CD8-positive, alpha-beta memory T cell (primary cell): ENCODE measurements around the gene PLLP. TPM values are rescaled to one million over a fixed set of nuclear protein-coding genes. Genes with fewer than 3 reads are reported as not detected.

Experiments used
- CTCF ChIA-PET: fragments of 350-600 bp; sonication (Branson Sonifier 250); formaldehyde crosslinking; loops from one replicate; lab custom pipeline; 2021; ENCODE audit warnings: antibody characterized with exemption; lab: Charles Lee
- POLR2A ChIA-PET: fragments of 350-600 bp; sonication (Branson Sonifier 250); formaldehyde crosslinking; loops from one replicate; lab custom pipeline; 2021; ENCODE audit warnings: antibody characterized with exemption; lab: Charles Lee
- DNase-seq, 5 donors: peaks; one replicate each; pipeline versions ENCODE4 v3.0.0 to v3.0.0-alpha.2; 2020 to 2022; ENCODE audit warnings: mixed read lengths in 1 of 5
- H3K27ac ChIP-seq: one replicate; pipeline ENCODE4 v1.7.0; 2013; ENCODE audit warnings: low read depth, mild to moderate bottlenecking, low read length, moderate library complexity
- H3K27me3 ChIP-seq: 2 replicates; pipeline ENCODE4 v1.7.0; 2013; ENCODE audit warnings: low read length, mild to moderate bottlenecking; ENCODE audit not compliant: insufficient read depth, poor library complexity, severe bottlenecking
- H3K36me3 ChIP-seq: 2 replicates; pipeline ENCODE4 v1.7.0; 2013; ENCODE audit warnings: mild to moderate bottlenecking, low read length, moderate library complexity; ENCODE audit not compliant: insufficient read depth
- H3K4me1 ChIP-seq: 2 replicates; pipeline ENCODE4 v1.7.0; 2013; ENCODE audit warnings: mild to moderate bottlenecking, low read length, moderate library complexity; ENCODE audit not compliant: insufficient read depth
- H3K4me3 ChIP-seq: 2 replicates; pipeline ENCODE4 v1.7.0; 2013; ENCODE audit warnings: mild to moderate bottlenecking, low read length
- H3K9me3 ChIP-seq: 2 replicates; pipeline ENCODE4 v1.7.0; 2013; ENCODE audit warnings: mild to moderate bottlenecking, low read length
- H3K27ac Mint-ChIP-seq, 8 donors: one replicate each; pipeline ENCODE4 v1.8.0; 2020 to 2021; ENCODE audit warnings: mixed read lengths in 8 of 8, mild to moderate bottlenecking in 6 of 8, inconsistent platforms in 3 of 8, moderate library complexity in 3 of 8
- H3K27me3 Mint-ChIP-seq, 2 donors: one replicate each; pipeline ENCODE4 v1.8.0; 2020 to 2021; ENCODE audit warnings: mixed read lengths in 2 of 2, mild to moderate bottlenecking in 1 of 2, moderate library complexity in 1 of 2
- H3K36me3 Mint-ChIP-seq, 3 donors: one replicate each; pipeline ENCODE4 v1.8.0; 2020 to 2021; ENCODE audit warnings: mixed read lengths in 3 of 3, inconsistent platforms in 1 of 3, mild to moderate bottlenecking in 1 of 3
- H3K4me1 Mint-ChIP-seq, 3 donors: one replicate each; pipeline ENCODE4 v1.8.0; 2020 to 2021; ENCODE audit warnings: mixed read lengths in 3 of 3, inconsistent platforms in 1 of 3, mild to moderate bottlenecking in 1 of 3
- H3K4me3 Mint-ChIP-seq, 7 donors: one replicate each; pipeline ENCODE4 v1.8.0; 2020 to 2021; ENCODE audit warnings: mixed read lengths in 7 of 7, mild to moderate bottlenecking in 6 of 7, moderate library complexity in 4 of 7, inconsistent platforms in 2 of 7
- H3K9me3 Mint-ChIP-seq, 5 donors: one replicate each; pipeline ENCODE4 v1.8.0; 2020 to 2022; ENCODE audit warnings: mixed read lengths in 5 of 5, mild to moderate bottlenecking in 3 of 5, moderate library complexity in 2 of 5, inconsistent platforms in 1 of 5
- polyA plus RNA-seq: library from polyadenylated mRNA; unstranded; fragments of 300-500 nt; fragmentation: Illumina TruSeq; gene quantifications from one replicate; pipeline ENCODE4 v1.2.3, GENCODE V29; 2021
- total RNA-seq, 2 experiments: library from RNA; stranded (reverse); gene quantifications; one replicate each; pipeline ENCODE4 v1.2.3, GENCODE V29; 2021

PLLP gene
- total and polyA plus RNA-seq, 3 experiments from 2014 or later: 0.49 to 0.72 TPM; not detected in 1

DNA sequence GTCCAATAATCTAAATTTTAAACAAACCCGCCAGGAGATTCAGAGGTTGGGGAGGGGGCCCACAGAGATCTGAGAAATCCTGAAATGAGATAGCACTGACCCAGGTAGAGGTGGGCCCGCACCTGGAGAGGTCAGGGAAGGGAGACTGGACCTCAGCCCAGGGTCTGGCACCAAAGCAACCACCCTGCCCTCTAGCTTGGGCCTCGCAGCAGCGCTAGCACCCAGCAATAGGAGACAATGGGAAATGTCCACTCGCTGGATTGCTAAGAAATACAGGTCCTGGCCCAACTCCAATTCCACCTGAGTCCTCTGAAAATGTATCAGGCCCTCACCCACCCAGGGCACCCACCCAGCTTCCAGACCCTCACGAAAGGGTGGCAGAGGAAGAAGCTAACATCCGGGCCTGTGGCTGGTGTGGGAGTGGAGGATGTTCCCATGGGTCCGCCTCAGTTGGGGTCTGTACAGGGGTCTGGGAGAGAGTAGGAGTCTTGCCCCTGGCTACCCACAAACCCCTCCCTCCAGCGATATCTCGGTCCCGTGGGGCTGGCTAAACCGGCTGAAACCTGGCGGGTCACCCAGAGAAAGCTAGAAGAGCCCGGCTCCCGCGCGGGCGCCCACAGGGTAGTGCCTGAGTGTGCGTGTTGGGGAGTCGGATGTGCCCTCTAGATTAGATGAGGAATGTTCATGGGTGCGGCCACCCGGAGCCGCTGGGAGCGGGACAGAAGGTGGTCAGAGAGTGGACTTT is 1.1 kb downstream of the PLLP start:
- Histone ChIP-seq H3K36me3 (no peaks in the 10 kb centered on the region), H3K9me3 (no peaks in the 10 kb centered on the region), H3K4me1 (peaks cover 23% of the 10 kb centered on the region), H3K4me3 (no peak overlapping the region), H3K27me3 (peaks cover 10% of the 10 kb centered on the region), H3K27ac (no peak overlapping the region)
- H3K27ac Mint-ChIP-seq: peak overlapping the region in 1 of 8 donors; percentile 74
- POLR2A ChIA-PET: no interaction called here
- H3K4me1 Mint-ChIP-seq: peaks cover 7 to 24% (median 20%) of the 10 kb centered on the region in 3 donors
- no peak for DNase-seq
- no peaks in the 10 kb centered on the region for H3K36me3 Mint-ChIP-seq
- peak overlapping the region in 6 of 7 donors; percentile 62 to 89 (median 72) for H3K4me3 Mint-ChIP-seq
- no peaks in the 10 kb centered on the region for H3K9me3 Mint-ChIP-seq
- CTCF ChIA-PET: no interaction called here
- H3K27me3 Mint-ChIP-seq: peaks cover 17 to 24% of the 10 kb centered on the region in 2 donors

DNA sequence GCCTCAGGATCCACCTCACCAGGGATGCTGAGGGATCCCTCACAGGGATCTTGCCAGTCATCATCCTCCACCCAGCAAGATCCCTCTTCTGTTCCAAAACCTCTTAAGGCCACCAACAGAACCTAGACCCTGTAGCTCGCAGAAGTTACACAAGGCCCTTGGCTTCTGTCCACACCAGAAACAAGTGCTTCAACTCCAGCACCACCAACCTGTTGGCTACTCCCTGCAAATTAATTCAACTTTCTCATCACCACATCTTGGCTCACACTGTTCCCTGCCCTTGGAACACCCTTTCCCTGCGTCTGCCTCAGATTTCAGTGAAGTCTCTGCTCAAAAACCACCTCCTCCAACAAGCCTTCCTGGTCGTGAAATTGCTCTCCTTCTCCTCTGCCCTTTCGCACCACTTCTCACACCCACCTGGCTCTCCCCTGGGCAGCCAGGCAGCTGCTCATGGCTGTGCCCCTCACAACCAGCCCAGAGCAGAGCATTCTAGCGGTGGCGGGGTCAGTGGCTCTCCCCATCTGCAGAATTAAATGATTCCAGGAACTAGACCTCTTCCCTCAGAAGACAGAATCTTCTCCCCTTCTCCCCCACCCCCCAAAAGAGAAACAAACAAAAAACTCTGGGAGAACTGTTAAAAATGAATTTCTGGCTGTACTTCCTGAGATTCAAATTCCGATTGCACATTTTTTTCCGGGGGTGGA is 1.8 kb downstream of the PLLP start:
- H3K4me1 Mint-ChIP-seq: peaks cover 13 to 31% (median 28%) of the 10 kb centered on the region in 3 donors
- H3K27me3 Mint-ChIP-seq: peaks cover 14 to 24% of the 10 kb centered on the region in 2 donors
- H3K4me3 Mint-ChIP-seq: peak overlapping the region in 6 of 7 donors; percentile 14 to 89 (median 34)
- no peak overlapping the region for H3K27ac Mint-ChIP-seq
- Histone ChIP-seq H3K9me3 (no peaks in the 10 kb centered on the region), H3K27me3 (peaks cover 10% of the 10 kb centered on the region), H3K36me3 (no peaks in the 10 kb centered on the region), H3K4me1 (peaks cover 30% of the 10 kb centered on the region), H3K27ac (no peak overlapping the region), H3K4me3 (no peak overlapping the region)
- no peak for DNase-seq
- ChIA-PET POLR2A (interaction anchor here (0.5 kb wide), 1 partner anchor 53 kb away, joined by 3 read pairs; no protein-coding TSS in a partner anchor), CTCF (no interaction called here)
- no peaks in the 10 kb centered on the region for H3K36me3 Mint-ChIP-seq
- H3K9me3 Mint-ChIP-seq: no peaks in the 10 kb centered on the region

DNA sequence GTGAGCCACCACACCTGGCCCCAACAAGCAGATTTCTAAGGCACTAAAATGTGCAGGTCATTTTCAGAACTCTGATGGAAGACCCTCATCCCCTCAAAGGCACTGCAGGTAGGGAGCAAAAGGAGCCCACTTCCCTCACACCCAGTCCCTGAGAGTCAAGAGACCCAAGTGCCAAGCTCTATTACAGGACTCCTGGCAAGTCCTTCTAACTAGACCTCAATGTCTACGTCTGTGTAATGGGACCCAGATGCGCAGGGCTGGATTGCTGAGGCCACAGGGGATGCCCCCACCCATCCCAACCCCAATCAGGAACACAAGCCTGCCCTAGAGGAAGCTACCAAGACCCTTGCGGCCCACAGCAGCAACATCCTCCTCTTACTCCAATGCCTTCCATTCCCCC is 2.7 kb downstream of the PLLP start:
- Mint-ChIP-seq H3K4me1 (peaks cover 20 to 40% (median 33%) of the 10 kb centered on the region in 3 donors), H3K4me3 (no peak overlapping the region), H3K9me3 (no peaks in the 10 kb centered on the region), H3K27me3 (peaks cover 14 to 24% of the 10 kb centered on the region in 2 donors), H3K36me3 (no peaks in the 10 kb centered on the region), H3K27ac (peak overlapping the region in 1 of 8 donors; percentile 14)
- ChIA-PET CTCF (no interaction called here), POLR2A (interaction anchor here (0.5 to 1.5 kb wide), 2 partner anchors 16 to 52 kb away, joined by 3 read pairs; no protein-coding TSS in a partner anchor)
- H3K4me1 ChIP-seq: peaks cover 39% of the 10 kb centered on the region
- no peaks in the 10 kb centered on the region for H3K36me3 ChIP-seq
- H3K27me3 ChIP-seq: peaks cover 10% of the 10 kb centered on the region
- DNase-seq: no peak
- H3K4me3 ChIP-seq: no peak overlapping the region
- H3K27ac ChIP-seq: no peak overlapping the region
- no peaks in the 10 kb centered on the region for H3K9me3 ChIP-seq

DNA sequence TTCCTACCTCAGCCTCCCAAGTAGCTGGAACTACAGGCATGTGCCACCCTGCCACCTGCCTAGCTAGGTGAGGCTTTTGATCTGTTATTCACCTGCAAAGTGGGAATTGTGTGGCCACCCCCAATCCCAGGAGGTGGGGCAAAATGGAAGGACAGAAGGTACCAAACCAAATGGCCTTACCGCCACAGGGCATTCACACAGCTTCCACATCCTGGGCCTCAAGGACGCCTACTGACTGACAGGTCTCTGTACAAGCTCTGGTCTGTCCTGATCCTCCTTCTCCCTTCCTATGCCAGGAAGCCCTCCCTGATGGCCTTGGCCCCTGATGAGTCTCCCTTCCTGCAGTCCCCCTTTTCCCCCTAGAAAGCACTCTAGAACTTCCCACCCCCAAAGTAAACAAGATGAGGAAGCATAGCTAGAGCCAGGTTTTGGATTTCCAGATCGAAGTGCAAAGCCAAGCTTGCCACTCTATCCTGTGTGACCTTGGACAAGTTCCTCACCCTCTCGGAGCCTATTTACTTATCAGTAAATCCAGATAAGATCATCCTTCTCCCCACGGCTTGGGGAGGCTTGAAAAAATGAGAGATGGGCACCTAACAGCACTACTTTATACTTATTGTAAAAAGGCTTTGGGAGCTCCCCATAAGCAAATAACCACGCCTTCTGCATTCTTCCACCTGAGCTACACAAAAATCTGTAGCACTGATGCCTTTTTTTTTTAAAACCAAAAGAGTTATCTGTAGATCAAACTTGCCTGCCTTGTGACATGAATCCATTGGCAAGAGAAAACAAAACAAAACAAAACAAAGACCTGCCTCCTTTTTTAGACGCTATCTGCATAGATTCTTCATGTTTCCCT is 4.5 kb downstream of the PLLP start:
- peaks cover 7 to 19% of the 10 kb centered on the region in 2 donors for H3K27me3 Mint-ChIP-seq
- no peaks in the 10 kb centered on the region for H3K36me3 Mint-ChIP-seq
- peak overlapping the region in 1 of 8 donors; percentile 3 for H3K27ac Mint-ChIP-seq
- H3K4me3 Mint-ChIP-seq: peak overlapping the region in 1 of 7 donors; percentile 10
- DNase-seq: no peak
- Histone ChIP-seq H3K4me1 (peaks cover 40% of the 10 kb centered on the region), H3K36me3 (no peaks in the 10 kb centered on the region), H3K9me3 (no peaks in the 10 kb centered on the region), H3K4me3 (no peak overlapping the region), H3K27me3 (peaks cover 7% of the 10 kb centered on the region), H3K27ac (no peak overlapping the region)
- H3K9me3 Mint-ChIP-seq: no peaks in the 10 kb centered on the region
- H3K4me1 Mint-ChIP-seq: peaks cover 18 to 40% (median 33%) of the 10 kb centered on the region in 3 donors
- ChIA-PET POLR2A (interaction anchor here (0.9 to 1.5 kb wide), 2 partner anchors 17 to 20 kb away, joined by 3 read pairs; no protein-coding TSS in a partner anchor), CTCF (interaction anchor here (1.0 kb wide), 1 partner anchor 17 kb away, joined by 3 read pairs; no protein-coding TSS in a partner anchor)

DNA sequence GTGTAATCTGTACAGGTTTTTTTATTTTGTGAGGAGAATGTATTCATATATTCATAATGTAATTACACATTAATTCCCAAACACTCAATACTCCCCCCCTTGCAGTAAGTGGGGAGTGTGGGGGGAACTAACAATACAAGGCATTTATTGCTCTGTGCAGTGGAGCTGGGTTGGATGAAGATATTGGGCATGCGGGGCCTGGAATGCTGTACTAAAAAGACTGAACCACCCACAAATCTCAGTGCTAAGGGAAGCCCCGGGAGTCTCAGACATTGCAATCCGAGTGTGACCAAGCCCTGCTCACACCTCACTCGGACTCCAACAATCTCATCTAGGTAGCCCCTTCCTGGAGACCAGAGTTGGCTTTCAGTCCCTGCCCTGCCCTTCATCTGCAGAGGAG is 6.0 kb downstream of the PLLP start:
- no peaks in the 10 kb centered on the region for H3K9me3 ChIP-seq
- Mint-ChIP-seq H3K27ac (no peak overlapping the region), H3K4me1 (peaks cover 15 to 32% (median 31%) of the 10 kb centered on the region in 3 donors), H3K9me3 (no peaks in the 10 kb centered on the region), H3K4me3 (no peak overlapping the region), H3K36me3 (no peaks in the 10 kb centered on the region), H3K27me3 (peaks cover 2 to 11% of the 10 kb centered on the region in 2 donors)
- POLR2A ChIA-PET: no interaction called here
- no peak for DNase-seq
- no peaks in the 10 kb centered on the region for H3K36me3 ChIP-seq
- H3K4me1 ChIP-seq: peaks cover 32% of the 10 kb centered on the region
- no peak overlapping the region for H3K4me3 ChIP-seq
- H3K27me3 ChIP-seq: peaks cover 2% of the 10 kb centered on the region
- H3K27ac ChIP-seq: no peak overlapping the region
- CTCF ChIA-PET: interaction anchor here (1.2 kb wide), 1 partner anchor 194 kb away, joined by 4 read pairs; no protein-coding TSS in a partner anchor

DNA sequence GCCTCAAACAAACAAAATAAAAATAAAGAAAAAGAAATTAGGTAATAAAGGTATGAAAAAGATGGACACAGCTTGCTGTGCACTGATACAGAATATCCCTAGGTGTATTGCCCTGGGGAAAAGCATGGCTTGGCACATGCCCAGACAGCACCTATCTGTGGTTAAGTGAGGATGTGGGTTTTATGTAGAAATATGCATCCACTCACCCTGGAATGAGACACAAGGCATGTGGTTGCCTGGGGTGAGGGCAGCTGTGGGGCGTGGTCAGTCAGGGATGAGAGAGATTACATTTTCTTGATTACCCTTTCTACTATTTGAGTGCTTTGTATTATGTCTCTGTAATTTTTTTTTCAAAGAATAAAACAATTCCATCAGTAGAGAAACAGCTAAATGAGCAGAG is 6.9 kb downstream of the PLLP start:
- DNase-seq: peak; percentile 20 to 69 (median 54)
- H3K36me3 Mint-ChIP-seq: no peaks in the 10 kb centered on the region
- peaks cover 0 to 2% of the 10 kb centered on the region in 2 donors for H3K27me3 Mint-ChIP-seq
- ChIA-PET POLR2A (no interaction called here), CTCF (interaction anchor here (1.2 to 1.3 kb wide), 2 partner anchors 22 to 193 kb away, joined by 4 to 5 read pairs; no protein-coding TSS in a partner anchor)
- no peaks in the 10 kb centered on the region for H3K27me3 ChIP-seq
- H3K4me1 Mint-ChIP-seq: peaks cover 14 to 32% (median 31%) of the 10 kb centered on the region in 3 donors
- peak overlapping the region in 5 of 7 donors; percentile 6 to 71 (median 15) for H3K4me3 Mint-ChIP-seq
- no peaks in the 10 kb centered on the region for H3K36me3 ChIP-seq
- H3K9me3 ChIP-seq: no peaks in the 10 kb centered on the region
- H3K9me3 Mint-ChIP-seq: no peaks in the 10 kb centered on the region
- peak overlapping the region in 3 of 8 donors; percentile 9 to 74 (median 51) for H3K27ac Mint-ChIP-seq
- no peak overlapping the region for H3K4me3 ChIP-seq
- H3K27ac ChIP-seq: no peak overlapping the region
- peaks cover 32% of the 10 kb centered on the region for H3K4me1 ChIP-seq

DNA sequence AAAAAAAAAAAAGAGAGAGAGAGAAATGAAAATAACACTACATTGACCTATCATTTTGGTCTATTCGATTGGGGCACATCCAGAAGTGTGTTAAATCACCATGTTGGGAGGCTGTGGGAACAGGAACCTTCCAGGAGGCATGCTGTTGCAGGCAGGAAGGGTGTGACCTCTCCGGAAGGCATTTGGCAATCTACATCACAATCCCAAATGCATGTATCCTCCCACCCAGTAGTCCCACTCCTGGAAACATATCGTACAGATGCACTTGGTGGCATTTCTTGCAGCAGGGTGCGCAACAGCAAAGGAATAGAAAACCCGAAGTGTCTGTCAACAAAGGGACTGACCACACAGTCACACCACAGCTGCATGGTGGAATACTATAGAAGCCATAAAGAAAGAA is 7.9 kb downstream of the PLLP start:
- Histone ChIP-seq H3K36me3 (no peaks in the 10 kb centered on the region), H3K27me3 (no peaks in the 10 kb centered on the region), H3K9me3 (no peaks in the 10 kb centered on the region), H3K27ac (no peak overlapping the region), H3K4me3 (no peak overlapping the region), H3K4me1 (peaks cover 32% of the 10 kb centered on the region)
- DNase-seq: no peak
- ChIA-PET POLR2A (no interaction called here), CTCF (no interaction called here)
- peaks cover 13 to 32% (median 31%) of the 10 kb centered on the region in 3 donors for H3K4me1 Mint-ChIP-seq
- no peaks in the 10 kb centered on the region for H3K36me3 Mint-ChIP-seq
- no peaks in the 10 kb centered on the region for H3K27me3 Mint-ChIP-seq
- H3K4me3 Mint-ChIP-seq: peak overlapping the region in 1 of 7 donors; percentile 45
- no peaks in the 10 kb centered on the region for H3K9me3 Mint-ChIP-seq
- peak overlapping the region in 2 of 8 donors; percentile 11 to 17 for H3K27ac Mint-ChIP-seq
